GM18519 (cell line): ENCODE data around the gene PLCB4.

Source experiments
- ATAC-seq: cut with Tn5 transposase; IDR thresholded peaks from one replicate; pipeline ENCODE4 v1.9.1; 2021; ENCODE audit warnings: mild to moderate bottlenecking, moderate library complexity; ENCODE audit not compliant: unreplicated experiment, low FRiP score

Gene PLCB4

DNA sequence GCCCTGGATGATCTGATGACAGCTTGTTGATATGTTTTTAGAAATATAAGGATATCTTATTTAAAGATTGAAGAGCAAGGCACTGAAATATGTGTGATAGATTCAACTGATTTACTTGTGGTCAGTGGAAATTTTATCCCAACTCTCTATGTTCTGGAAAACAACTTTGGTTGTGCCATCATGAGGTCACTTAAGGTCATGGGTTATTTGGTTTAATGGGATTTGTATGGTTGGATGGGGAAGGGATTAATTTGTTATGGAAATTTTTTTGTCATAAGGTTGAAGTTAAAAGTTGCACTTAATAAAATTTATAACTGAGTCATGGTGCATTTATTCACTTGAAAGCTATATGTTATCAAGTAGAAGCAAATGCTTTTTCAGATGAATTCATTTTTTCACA is 231.2 kb downstream of the PLCB4 start:
- no peak for ATAC-seq

DNA sequence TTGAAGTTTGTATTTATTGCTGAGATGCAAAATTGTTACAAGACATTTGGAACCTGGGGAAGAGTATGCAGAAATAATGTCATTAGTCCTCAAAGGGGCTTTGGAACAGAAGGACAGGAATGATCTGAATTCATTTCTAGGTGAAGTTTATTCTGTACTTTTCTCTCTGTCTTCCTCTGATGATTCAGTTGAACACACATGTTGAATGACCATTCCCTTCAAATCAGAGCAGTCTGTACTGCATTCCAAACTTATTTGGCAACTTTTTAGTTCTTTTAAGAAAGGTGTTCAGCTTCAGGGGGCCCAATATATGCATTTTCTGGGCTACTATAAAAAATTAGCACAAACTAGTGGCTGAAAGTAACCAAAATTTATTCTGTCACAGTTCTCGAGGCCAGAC is 231.6 kb downstream of the PLCB4 start:
- ATAC-seq, result no peak

DNA sequence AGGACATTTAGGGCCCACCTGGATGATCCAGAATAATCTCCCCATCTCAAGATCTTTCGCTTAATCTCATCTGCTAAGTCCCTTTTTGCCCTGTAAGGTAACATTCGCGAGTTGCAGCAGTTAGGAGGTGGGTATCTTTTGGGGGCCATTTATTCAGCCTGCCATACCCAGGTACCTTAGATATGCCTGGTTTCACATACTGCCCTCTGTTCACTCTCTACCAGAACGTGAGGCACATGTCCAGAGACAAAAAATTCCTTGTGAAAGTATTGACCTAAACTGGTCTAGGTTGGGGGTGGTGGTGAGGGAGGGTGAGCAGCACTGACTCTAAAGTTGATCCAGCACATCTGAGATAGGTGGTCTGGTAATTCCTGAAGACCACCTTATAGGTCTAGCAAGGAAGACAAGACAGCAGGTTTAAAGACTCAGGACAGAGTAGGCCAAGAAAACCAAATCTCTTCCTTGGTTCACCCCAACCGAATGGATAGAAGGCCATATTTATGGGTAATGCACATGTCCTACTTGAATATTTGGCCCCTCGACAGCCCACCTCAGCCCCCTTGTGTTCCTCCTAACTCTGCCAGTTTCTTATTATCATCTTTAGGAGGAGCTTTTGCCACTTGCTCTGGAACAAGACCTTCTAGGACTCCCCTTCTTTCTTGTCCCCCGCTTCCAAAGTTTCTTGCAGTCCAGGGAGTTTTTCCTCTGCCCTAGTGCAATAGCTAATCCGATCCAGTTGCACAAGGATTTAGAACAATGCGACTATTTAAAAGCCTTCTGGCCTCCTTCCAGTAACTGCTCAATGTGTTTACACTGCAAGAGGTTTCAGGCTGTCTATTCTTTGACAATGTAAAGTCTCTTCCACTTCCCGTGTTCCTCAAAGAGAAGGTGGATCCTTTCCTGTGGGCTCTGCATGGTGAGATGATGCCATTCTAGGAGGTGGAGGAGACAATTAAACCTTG is 232.5 kb downstream of the PLCB4 start:
- ATAC-seq, result no peak

DNA sequence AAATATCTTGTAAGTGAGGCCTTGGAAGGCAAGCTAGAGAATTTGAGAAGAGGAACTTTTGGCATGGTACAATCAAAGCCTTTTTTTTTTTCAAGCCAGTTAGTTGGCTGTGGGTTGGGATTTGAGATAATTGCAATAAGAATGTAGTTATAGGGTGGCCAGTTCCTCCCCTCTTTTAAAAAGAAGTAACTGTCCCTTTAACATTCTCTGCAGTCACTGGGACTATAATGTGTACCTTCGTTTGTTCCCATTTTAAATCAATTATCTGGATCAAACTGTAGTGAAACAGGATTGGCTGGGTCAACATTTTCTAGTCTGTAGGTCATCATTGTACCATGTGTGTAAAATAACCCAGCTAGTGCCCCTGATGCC is 233.2 kb downstream of the PLCB4 start:
- ATAC-seq, result no peak

DNA sequence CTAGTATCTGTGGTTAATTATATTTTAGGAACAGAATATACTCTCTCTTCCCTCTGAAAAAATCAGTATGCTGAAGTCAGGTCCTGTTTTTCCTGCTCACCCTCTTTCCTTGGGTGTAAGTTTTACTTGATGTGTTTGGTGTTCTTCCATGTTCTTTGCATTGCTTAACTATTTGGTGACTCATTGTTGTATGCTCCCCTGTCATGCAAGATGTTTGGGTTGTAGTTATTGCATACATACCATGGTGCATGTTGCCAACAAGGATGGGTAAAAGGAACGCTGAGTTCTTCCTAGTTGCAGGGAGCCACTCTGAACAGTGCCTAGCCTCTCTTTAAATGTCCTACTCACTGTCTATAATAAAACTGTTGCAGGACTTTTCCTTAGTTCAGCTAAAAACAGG is 237.6 kb downstream of the PLCB4 start:
- ATAC-seq, result no peak

DNA sequence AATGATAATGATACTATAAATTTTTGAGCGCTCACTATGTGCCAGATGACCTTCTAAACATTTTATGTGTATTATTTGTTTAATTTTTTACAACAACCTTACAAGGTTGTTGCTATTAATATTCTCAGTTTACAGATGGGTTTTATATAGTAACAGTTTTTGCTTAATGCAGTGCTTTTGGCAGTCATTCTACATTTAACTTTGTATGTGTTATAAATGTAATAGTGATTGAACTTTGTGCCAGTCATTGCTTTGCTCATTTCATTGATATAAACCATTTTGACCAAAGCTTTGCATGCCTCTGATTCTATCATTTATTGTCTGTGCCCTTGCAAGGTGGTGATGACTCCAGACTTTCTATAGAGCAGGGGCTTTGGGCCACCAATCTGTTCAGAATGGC is 239.2 kb downstream of the PLCB4 start:
- ATAC-seq, result no peak

DNA sequence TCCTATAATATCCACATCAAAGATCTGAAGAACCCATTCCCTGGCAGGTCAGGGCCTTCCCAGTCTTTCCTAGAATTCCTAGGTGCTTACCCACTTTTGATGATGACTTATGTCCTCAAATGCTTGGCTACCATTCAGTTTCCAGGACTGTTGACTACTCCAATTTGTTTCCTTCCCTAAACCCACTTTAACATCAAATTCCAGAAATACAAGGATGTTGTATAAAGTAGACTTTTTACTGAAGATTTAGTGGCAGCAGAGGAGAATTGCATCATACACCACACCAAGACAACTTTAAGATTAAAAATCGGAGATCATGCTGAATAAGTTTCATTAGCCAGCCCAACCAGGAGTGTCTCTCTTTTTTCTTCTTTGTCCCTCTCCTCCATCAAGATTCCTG is 242.2 kb downstream of the PLCB4 start:
- ATAC-seq, result no peak

DNA sequence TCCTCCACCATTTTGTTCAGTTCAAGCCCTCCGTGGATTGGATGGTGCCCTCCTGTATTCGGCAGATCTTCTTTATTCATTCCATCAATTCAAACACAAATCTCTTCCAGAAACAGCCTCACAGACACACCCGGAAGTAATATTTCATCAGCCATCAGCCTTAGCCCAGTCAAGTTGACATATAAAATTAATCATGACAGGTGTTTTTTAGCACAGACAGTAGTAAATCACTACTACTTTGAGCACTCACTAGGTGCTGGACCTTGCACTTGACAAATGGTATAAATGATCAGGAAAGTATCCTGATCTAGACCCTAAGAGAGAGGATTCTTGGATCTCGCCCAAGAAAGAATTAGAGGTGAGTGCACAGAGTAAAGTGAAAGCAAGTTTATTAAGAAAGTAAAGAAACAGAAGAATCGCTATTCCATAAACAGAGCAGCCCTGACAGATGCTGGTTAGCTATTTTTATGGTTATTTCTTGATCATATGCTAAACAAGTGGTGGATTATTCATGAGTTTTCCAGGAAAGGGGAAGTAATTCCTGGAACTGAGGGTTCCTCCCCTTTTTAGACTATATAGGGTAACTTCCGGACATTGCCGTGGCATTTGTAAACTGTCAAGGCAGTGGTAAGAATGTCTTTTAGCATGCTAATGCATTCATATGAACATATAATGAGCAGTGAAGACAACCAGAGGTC is 250.9 kb downstream of the PLCB4 start:
- no peak for ATAC-seq

DNA sequence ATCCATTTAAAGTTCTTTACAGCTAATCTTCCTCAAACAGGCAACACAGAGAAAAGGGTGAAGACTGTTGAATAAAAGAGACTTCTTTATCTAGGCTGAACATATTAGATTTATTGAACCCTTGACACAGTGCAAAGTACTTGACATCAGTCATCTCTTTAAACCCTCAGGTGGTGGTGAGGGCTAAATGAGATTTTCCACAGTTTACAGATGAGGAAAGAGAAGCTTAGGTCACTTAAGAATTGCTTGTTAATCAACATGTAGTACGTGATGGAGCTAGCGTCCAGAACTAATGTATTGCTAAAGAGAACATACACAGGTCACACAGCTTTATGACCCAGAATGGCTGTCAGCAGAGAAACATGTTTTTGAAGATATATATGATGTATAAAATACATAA is 252.1 kb downstream of the PLCB4 start:
- ATAC-seq, result no peak

DNA sequence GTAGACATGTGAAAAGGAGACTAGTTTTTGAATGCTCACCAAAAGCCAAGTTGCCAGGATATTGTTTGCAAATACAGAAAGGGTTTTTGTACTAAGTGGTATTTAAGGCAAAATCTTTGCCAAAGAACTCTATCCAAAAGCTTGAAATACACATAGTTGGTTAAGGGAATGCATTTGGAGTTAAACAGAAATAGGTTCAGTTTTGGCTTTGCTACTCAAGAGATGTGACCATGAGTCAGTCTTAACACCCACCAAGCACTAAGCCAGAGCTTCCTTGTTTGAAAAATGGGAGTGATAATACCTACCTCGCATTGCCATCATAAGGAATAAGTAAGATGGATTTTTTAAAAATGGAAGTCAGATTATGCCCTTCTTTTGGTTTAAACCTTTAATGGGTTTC is 253.8 kb downstream of the PLCB4 start:
- no peak for ATAC-seq

DNA sequence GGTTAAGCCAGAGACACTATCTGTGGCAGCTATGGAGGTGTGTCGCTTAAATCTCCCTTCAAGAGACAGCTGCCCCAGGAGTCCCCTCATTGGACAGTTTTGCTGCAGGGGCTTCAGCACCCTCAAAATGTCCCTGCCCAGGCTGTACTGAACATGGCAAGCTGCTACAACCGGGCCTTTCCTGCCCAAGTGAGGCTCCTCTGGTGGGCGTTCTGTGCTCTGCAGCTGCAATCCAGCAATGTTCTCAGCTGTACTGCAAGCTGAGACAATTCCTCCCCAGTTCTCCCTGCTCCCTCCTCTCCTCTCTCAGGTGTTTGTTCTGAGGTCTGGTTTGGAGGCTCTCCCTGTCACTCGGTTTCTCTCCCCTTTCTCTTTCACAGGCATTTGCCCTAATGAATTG is 254.7 kb downstream of the PLCB4 start:
- ATAC-seq, result no peak

DNA sequence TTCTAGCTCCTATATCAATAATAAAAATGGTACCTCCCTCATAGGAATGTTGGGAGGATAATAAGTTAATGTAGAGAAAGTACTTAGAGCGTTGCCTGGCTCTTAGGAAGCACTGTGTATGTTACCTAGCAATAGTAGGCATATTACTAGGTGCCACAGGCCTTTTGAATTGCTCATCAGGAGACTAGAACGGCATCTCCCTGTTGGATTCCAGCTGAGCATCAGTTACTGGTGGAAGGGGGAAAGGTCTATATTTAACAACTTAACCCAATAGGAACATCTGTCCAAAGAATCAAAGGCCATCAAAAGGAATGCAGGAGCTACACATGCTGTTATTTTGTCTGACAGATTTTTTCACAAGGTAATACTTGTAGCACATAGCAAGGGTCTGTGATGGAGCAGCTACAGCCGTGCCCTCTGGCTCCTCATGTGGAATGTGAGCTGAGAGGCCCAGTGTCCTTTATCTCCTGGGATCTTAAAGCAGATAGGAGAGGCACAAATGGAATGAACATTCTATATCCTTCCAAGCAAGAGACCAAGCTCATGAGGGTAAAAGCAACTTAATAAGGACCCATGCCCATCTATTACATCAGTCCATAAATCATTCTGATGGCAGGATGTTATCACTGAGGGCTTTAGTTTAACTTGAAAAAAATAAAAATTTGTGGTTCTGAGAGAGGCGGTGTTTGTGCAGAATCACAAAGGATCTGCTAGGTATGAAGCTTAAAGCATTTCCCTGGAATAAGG is 260.6 kb downstream of the PLCB4 start:
- ATAC-seq, result no peak

DNA sequence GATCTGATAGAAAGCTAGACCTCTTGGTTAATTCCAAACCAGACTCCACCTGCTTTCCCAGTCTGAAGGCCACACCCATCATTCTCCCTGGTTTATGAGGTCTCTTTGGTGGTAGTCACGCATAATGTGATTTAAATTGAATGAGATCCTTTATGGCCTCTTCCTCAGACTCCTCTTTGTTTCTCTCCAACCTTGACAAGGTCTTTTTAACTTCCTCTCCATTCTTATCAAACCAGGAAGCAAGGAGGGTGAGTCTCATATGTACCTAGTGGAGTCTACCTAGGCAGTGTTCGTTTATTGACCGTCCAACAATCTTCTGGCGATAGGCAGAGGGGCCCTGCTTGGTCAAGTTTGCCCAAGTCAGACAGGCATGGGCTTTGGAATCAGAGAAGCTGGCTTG is 261.3 kb downstream of the PLCB4 start:
- ATAC-seq, result no peak

DNA sequence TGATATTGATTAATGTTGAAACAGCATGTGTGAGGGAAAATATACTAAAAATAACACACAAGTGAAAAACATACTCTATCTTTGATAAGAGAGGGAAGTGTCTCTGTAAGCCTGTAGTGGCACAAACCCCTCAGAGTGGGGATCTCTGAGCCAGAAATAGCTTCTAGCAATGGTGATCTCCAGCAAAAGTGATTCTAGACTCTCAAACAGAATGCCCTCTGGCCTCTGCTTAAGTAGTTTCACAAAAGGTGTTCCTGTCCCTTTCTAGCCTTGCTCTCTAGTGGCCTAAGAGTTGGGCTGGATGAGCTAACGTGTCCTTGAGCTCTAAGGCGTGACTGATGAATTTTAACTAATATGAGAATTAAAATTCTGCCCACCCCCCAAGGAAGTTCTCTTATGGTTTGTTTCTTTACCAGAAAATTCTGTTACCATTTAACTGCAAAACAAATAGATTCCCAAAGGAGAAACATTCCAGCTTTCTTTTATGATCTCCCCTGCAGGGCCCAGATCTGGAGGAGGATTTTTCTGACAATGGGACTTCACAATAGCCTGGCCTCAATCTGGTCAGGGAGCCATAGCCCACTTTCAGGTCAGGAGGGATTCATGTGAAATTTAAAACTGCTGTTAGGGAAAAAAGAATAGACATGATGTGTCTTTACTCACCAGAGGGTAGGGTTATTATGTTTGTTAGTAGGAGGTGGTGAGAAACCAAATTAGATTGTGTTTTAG is 263.0 kb downstream of the PLCB4 start:
- ATAC-seq, result no peak

DNA sequence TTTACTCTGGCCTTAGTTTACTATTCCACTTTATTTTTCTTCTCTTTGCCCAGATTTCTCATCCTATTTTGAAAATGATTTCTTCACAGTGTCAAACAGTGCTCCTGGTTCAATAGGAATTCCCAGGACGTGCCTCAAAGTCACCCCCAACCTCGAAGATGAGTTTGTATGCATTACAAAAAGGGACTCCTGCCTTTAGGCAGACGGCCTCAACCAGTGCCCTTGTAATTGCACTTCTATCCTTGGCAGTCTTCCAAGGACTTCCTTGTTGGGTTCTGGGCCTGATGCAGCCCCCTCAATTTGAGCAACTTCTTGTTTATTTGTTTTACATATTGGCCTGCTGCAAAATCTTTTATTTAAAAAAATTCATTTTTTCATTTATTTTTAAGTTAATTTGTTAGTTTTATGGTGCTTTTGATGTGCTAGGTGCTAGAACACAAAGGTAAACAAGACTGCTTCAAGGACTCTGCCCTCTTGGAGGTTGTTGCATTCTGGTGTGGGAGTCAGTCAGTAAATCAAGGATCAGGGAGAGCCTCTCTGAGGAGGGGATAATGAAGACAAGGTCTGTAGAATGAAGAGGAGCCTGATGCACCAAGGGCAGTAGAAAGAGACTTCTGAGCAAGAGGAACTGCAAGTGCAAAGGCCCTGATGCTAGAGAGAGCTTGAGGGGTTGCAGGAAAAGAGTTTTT is 264.0 kb downstream of the PLCB4 start:
- no peak for ATAC-seq

DNA sequence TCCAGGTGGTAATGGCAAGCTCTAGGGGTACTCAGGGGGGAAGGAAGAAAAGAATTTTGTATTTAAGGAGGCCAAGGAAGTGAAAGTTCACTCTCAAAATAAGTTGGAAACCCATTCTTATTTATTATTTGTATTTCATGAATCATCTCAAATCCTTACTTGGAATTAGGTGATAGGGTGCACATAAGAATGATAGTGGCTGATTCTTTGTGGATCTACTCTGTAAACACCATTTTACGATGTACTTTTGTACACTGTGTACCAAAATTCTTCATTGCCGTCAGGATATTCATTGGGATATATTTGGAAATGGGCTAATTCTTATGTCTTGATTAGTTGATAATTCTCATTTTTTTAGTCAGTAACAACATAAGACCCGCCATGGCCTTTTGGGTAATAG is 266.0 kb downstream of the PLCB4 start:
- ATAC-seq, result no peak

DNA sequence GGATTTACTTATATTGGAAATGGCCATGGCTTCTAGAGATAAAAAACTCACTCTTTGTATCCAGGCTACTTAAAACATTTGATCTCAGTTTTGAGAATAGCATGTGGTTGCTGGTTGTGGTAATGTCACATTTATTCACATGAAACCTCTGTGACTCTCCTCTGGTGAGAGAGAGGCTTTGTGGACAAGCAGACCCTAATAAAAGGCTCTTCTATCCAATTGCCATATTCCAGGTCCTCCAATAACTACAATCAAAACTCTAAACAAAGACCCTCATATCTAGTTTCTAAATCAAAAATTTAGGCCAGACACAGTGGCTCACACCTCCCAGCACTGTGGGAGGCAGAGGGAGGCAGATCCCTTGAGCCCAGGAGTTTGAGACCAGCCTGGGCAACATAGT is 269.2 kb downstream of the PLCB4 start:
- no peak for ATAC-seq

DNA sequence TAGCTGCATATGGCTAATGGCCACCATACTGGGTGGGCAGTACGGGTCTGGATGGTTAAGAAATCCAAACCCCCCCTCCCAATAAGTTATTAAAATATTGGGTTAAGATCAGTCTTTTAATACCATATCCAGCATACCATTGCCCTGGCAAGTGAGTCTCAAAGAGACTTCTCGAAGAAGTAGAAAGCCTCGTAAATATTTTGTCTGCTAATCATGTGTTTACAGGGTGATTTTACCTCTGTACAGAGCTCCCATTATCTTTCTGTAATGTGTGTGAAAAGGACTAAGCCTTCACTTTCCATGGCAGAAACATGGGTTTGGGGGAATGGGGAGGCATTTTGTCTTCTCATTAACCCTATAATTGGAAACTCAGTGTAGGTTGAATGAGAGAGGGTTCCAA is 270.8 kb downstream of the PLCB4 start:
- no peak for ATAC-seq

DNA sequence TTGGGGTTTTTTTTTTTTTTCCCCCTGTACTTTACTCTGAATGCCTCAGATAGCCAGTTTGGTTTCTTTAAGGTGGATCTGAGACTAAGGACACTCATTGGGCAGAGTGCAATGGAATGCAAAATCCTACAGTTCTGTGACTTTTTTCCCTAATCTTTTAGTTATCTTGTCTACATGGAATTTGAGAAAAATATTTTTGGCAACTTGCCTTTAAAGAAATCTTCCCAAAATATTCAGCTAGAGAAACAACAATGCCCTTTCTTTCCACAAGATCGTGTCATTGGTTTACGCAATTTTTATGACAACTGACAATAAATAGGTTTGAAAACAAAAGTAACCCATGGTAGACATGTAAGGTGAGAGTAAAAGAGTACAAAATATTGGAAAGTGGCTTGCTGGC is 273.8 kb downstream of the PLCB4 start:
- no peak for ATAC-seq
